A549 (cell line): ENCODE results near the gene ERMAP.
"Not testable (repeated sequence)": the region's sequence is repeated elsewhere in the genome, so short reads cannot be mapped to it uniquely, and the experiment has no call there.

Source experiments
- CBX8 ChIP-seq: fragments of 200-600 bp; sonication (generic); IDR thresholded peaks from 2 replicates; pipeline ENCODE4 v1.6.1; 2016
- CEBPB ChIP-seq, 2 experiments: fragments of >200 bp in 1 of 2; sonication (Bioruptor Twin) in 1 of 2; formaldehyde crosslinking in 1 of 2; IDR thresholded peaks; 2 replicates each; pipeline ENCODE4 v1.6.1; 2012 to 2016
- CHD2 ChIP-seq: fragments of 150-350 bp; IDR thresholded peaks from 2 replicates; pipeline ENCODE4 v1.6.1; 2014; ENCODE audit warnings: low read length; ENCODE audit not compliant: partially characterized antibody
- CTCF ChIP-seq: fragments of >200 bp; sonication (Bioruptor Twin); formaldehyde crosslinking; IDR thresholded peaks from 3 replicates; pipeline ENCODE4 v1.5.1; 2016
- E2F6 ChIP-seq: IDR thresholded peaks from 2 replicates; pipeline ENCODE4 v1.6.1; 2012; ENCODE audit warnings: low read depth, borderline replicate concordance
- KDM1A ChIP-seq: fragments of 200-600 bp; sonication (generic); IDR thresholded peaks from 2 replicates; pipeline ENCODE4 v1.6.1; 2016; ENCODE audit warnings: low read depth, mild to moderate bottlenecking
- POLR2A ChIP-seq: IDR thresholded peaks from 2 replicates; pipeline ENCODE4 v1.6.1; 2012; ENCODE audit warnings: mild to moderate bottlenecking, low read length
- RAD21 ChIP-seq, 2 experiments: fragments of >200 bp in 1 of 2; sonication (Bioruptor Twin) in 1 of 2; formaldehyde crosslinking in 1 of 2; IDR thresholded peaks in 1 of 2; conservative IDR thresholded peaks in 1 of 2; 2 replicates in 1 of 2; 3 replicates in 1 of 2; pipeline ENCODE4 v1.6.1; 2012 to 2018; ENCODE audit warnings: inconsistent platforms in 1 of 2
- REST ChIP-seq: fragments of 200-600 bp; sonication (generic); IDR thresholded peaks from 2 replicates; pipeline ENCODE4 v1.6.1; 2016; ENCODE audit warnings: antibody characterized with exemption, mild to moderate bottlenecking, moderate library complexity
- RFX5 ChIP-seq: fragments of 450-650 bp; IDR thresholded peaks from 2 replicates; pipeline ENCODE4 v1.7.1; 2014; ENCODE audit warnings: antibody characterized with exemption, mild to moderate bottlenecking, moderate library complexity
- SREBF2 ChIP-seq: fragments of 450-650 bp; IDR thresholded peaks from 2 replicates; pipeline ENCODE4 v1.6.1; 2014; ENCODE audit warnings: mild to moderate bottlenecking, moderate library complexity
- USF2 ChIP-seq: fragments of 450-650 bp; IDR thresholded peaks from 2 replicates; pipeline ENCODE4 v1.6.1; 2014; ENCODE audit warnings: antibody characterized with exemption

- not testable (repeated sequence) for TF ChIP-seq SREBF2; POLR2A; USF2; KDM1A; RFX5; RAD21 (conservative IDR thresholded peaks at IDR 0.05 in 1 of 2, IDR thresholded peaks at IDR 0.05 in 1 of 2); CBX8; CTCF; CHD2; CEBPB (IDR thresholded peaks at IDR 0.05); REST; E2F6
Measured at GRCh38 chr1:42856554-42856953, 39.6 kb downstream of the ERMAP start.
